Activated CD8-positive, alpha-beta memory T cell treated with anti-CD3 and anti-CD28 coated beads for 24 hours (primary cell): ENCODE measurements around the gene PNMA6E.

Experiments used
- DNase-seq: peaks from one replicate; pipeline ENCODE4 v3.0.0-alpha.2; 2020

The PNMA6E gene

DNA sequence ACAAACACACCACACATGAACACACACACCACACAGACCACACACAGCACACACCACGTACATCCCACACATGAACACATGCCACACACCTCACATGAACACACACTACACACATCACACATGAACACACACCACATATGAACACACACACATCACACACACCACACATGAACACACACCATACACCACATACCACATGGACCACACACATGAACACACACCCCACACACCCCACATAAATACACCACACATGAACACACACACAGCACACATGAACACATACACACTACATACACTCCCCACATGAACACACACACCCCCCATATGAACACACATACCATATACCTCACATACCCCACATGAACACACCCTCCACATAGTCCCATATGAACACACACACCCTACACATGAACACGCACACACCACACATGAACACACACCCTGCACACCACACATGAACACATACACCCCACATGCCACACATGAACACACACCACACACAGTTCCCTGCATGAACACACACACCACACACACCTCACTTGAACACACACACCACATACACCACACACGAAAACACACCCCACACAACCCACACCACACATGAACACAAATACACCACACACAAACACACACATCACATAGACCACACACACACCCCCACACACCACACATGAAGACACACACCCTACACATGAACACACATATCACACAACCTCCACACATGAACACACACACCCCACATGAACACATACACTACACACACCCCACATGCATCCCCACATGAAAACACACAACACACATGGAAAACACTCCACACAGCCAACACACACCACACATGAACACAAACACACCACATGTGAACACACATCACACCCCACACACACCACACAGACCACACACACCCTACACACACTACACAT is 18.3 kb downstream of the PNMA6E start:
- no peak for DNase-seq

DNA sequence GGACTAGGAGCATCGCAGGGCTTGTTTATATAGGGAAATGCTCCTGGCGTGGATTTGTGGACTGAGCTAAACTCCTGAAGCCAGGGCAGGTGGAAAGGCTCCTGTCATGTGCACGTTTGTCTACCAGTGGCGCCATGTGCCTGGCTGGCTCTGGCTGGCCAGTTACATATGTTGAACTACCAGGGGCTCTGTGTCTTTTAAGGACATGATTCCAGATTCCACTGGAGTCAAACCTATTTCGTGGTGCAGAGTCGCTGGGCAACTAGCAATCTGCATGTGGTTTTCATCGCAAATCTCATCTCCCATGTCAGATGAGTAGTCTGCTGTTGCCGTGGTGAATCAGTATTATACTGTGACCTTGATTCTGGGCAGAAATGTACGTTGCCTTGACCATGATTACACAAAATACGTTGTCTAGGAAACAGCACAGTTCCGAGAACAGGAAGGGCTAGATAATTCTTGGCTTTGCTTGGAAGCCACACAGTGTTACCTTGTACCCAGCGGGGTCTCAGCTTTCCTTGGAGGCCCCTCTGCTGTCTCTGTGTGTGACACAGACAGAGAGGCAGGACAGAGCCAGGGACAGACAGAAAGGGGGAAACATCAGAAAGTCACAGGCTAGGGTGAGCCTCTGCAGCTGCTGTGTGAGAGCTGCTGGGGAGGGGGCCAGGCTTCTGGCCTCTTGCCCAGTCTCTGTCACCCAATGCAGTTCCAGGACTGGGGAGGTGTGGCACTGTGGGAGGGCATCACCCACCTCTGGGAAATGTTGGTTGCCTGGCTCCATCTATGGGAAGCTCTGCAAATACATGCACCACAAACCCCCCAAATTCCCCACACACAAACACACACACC is 19.2 kb downstream of the PNMA6E start:
- DNase-seq: no peak

DNA sequence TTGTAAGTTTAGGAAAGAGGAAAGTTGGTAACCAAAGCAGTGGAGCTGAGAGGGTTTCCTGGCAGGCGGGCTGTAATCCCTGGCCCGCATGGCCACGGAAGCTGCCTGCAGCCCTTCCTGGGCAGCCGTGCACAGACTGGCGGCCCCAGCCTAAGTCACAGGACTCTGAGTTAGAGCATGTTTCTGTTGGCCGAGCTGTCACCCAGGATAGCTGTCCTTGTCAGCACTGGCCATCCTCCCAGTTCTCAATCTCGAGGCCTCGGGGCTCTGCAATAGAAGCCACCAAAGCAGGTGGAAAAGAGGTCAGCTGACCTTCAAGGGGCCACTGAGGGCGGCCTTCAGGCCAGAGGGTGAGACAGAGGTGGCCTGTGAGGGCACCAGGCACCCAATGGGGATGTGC is 20.5 kb downstream of the PNMA6E start:
- no peak for DNase-seq

DNA sequence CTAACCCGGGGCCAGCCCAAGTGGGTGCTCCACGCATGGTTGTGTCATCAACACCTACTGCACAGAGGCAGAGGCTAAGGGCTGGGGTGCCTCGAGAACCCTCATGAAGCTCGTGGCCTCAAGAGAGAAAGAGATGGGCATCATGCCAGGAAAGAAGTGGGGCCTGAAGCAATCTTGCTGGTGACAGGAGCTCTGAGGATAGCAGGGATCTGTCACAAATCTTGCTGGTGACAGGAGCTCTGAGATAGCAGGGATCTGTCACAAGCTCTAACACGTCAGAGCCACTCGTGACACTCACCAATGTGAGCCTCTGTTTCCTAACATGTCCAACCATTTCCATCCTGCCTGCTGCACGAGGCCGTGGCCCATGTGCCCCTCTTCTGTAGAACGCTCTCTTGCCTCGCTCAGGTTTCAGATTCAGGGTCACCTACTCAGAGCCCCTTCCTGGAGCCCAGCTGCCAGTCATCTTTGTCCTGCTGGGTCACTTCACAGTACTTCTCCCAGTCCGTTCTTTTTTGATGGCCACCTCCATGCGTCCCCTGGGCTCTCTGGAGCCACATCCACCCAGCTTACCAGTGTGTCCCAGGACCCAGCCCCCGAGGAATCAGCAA is 21.1 kb downstream of the PNMA6E start:
- no peak for DNase-seq

DNA sequence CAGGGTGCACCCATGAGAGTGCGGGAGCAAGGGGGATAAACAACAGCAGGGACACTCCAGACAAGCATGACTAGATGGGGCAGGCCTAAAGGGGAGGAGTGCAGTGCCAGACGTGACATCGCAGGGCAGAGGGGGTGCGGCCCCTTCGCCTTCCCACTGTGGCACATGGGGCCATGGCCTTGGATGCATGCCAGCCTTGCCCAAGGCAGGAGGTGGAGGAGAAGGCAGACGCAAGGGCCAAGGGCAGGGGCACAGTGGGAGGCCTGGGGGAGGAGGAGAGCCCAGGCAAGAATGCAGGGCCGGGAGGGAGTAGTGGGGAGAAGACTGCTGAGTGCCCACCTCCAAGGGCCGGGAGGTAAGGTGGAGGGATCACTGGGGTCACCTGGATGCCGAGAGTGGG is 21.6 kb downstream of the PNMA6E start:
- DNase-seq: no peak

DNA sequence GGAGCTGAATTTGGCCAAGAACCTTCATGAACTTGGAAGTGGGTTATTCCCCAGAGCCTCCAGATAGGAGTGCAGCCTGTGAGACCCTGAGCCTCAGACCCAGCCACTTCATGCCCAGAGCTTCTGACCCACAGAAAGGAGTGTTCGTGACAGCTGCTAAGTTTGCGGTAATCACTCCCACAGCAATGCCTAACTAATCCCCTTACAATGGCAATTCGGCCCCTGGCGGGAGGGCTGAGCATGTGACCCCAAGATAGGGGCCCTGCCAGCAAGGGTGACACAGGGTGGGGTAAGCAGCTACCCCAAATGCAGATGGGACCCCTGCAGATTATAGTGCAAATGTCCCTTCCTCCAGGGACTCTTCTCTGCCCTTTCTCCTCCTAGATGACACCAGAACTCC is 22.5 kb downstream of the PNMA6E start:
- DNase-seq: no peak

DNA sequence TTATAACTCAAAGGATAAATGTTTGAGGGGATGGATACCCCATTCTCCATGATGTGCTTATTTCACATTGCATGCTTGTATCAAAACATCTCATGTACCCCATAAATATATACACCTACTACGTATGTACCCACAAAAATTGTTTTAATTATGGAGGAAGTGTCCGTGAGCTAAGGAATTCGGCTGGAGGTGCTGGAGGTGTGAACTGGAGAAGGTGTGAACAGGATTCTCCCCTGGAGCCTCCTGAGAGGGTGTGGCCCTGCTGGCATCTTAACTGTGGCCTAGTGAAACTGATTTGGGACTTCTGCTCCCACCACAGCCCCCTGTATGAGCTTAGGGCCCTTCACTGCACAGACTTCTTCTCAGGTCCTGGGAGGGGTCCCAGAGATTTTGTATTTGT is 23.4 kb downstream of the PNMA6E start:
- no peak for DNase-seq

DNA sequence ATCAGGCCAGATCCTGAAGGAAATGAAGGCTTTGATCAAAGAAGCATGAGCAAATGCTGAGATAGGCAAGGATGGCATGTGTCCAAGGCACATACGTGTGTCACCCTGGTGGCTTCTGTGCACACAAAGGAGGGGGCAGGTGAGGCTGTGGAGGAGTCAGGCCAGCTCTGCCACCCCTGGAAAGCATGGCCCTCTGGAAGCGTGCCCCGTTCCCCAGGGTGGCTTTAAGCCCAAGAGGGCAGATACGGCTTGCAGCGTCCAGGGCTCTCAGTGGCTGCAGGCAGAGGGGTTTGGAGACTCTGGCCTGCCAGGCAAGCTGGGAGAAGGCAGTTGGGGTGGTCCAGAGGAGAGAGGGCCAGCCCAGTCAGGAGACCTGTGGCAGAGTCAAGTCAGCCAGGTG is 25.6 kb downstream of the PNMA6E start:
- DNase-seq: no peak

DNA sequence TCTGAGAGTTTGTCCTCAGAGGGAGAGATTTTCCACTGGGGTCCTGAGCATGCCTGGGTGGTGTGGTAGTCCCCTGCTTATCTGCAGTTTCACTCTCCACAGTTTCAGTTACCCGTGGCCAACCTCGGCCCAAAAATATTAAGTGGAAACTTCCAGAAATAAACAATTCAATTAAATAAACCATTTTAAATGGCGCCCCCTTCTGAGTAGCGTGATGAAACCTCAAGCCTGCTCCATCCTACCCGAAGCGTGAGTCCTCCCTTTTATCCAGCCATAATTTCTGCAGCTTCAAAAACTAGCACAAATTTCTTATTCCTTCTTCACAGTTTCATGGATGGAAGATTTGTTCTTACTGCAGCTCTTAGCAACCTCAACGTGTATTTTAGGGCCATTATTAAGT is 26.7 kb downstream of the PNMA6E start:
- DNase-seq: no peak

DNA sequence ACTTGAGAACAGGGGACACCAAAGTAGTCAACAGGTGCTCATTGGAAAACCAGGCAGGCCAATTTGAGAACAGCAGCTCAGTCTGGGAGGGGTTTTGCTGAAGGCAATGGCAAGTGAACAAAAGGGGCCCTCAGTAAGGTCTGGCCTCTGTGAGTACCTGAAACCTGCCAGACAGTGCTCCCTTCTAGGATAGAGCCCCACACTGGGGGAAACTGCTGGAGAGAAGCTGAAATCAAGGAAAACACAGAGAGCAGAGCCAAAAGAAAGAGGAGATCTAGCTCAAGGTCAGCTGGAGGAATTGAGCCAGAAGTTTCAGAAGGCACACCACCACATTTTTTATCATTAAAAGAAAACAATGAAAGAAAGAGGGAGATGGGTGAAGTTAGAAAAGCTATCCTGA is 28.2 kb downstream of the PNMA6E start:
- DNase-seq: no peak

DNA sequence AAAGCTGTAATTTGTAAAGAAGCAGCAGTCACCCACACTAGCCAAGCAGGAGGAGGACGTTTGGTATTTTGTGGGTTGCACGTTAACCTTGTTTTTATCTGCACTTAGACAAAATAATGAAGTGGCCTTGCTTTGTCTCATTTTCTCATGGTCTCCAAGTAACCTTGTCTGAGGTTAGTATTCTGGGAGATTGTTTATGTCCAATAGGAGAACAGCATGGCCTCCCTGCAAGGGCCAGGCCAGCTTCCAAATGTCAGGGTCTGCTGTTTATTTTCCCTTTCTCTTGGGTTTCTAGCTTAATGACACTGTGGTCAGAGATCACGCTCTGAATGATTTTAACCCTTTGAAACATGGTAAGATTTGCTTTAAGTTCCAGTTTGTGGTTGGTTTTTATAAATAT is 29.9 kb downstream of the PNMA6E start:
- DNase-seq: no peak

DNA sequence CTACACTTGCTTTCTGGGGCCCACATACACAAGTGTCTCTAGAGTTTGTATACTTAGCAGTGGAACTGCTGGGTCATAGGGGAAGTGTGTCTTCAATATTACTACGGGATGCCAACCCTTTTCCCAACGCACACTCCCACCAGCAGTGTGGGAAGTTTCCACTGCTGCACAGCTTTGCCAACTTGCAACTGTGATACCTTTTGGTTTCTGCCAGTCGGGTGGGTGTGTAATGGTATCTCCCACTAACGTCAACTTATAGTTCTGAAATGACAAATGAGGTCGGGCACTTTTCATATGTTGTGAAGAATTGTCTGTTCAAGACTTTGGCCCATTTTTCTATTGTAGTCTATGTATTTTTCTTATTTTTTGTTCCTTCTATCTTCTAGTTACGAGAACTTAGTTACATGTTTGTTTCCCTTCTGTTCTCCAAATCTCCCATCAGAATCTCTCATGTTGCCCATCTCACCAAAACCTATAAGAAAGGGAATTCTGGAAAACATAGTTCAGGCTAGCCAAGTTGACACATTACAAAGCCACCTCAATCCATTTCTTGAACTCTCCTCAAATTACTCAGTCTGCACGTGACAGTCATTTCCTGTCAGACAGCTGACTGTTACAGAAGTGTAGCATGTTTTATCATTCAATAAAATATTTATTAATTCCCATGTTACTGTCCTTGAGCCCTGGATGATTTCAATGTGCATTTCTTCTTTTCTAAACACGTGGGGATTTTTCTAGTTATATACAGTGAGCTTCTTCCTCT is 30.7 kb downstream of the PNMA6E start:
- no peak for DNase-seq

DNA sequence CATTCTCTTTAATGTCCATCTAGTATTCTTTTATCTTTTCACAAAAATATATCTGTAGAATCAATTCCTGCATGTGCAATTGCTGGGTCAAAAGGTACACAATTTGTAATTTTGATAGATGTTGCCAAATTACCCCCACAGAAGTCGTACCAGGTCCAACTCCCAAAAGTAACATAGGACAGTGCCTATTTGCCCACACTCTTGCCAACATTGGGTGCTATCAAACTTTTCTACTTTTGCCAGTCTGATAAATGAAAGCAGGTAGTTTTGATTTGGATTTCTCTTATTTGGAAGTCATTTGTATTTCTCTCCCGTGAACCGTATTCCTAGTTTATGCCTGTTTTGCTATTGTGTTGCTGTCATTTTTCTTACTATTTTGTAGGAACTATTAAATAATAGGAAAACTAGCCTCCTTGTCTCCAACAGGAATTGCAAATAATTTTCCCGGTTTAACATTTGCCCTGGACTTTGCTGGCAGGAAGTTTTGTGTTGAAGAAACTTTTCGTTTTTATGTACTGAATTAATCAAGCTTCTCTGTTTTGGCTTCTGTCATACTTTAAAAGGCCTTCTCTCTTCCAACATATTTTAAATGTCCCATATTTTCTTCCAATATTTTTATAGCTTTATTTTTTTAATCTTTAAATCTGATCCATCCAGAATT is 34.1 kb downstream of the PNMA6E start:
- DNase-seq: no peak

DNA sequence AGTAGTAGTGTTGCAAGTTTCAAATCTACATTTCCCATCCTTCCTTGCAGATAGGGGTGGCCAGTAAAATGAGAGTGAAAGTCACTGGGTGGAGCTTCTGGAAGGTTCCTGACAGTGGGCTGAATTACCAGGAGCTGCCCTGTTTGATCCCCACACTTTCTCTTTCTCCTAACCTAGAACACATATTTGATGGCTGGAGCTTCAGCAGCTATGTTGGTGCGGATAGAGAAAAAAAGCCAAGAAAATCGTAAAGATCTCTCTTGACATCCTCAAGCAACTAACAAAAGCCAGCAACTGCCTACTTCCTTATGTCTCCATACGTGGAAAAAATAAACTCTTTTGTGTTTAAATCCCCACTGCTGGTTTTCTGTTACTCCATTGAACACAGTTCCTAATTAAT is 35.0 kb downstream of the PNMA6E start:
- DNase-seq: no peak

DNA sequence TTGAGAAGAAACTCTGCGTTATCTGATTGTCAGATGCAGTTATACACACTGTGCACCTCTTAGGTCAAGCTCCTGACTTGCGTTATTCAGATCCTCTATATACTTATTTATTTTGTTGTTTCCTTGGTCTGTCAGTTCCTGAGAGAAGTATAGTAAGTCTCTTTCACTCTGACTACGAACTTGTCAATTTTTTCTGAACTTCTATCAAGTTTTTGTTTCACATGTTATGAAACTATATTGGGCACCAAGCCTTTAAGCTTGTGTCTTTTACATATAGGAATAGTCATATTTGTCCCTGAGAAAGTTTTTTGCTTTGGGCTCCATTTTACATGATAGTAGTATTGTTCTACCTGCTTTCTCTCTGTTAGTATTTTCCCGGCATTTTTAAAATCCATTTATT is 35.5 kb downstream of the PNMA6E start:
- no peak for DNase-seq

DNA sequence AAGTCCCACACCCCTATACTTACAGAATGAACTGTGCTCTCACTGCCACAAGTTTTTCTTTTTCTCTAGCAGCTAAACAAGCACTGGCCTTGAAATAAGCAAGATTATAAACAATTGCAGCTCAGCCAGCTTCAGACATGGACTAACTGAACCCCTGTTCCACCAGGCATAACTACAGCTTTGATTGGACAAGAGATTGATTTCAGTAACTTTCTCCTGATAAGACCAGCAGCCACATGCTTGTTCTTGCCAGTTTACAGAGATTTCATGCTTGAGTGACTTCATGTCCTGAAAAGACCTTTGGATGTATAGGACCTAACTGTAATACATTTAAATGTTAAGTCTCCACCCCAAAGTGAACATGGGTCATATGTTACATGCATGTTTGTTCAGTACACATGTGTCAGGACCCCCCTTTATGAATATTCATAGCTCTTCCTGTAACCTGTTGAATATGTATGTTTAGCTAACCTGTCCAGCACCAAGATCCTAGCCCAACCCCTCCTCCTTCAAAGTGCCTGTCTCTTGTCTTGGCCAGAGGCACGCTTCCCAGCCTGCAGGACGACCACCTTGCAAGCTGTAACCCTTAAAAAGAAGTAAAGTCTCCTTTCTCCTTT is 39.3 kb downstream of the PNMA6E start:
- DNase-seq: no peak

DNA sequence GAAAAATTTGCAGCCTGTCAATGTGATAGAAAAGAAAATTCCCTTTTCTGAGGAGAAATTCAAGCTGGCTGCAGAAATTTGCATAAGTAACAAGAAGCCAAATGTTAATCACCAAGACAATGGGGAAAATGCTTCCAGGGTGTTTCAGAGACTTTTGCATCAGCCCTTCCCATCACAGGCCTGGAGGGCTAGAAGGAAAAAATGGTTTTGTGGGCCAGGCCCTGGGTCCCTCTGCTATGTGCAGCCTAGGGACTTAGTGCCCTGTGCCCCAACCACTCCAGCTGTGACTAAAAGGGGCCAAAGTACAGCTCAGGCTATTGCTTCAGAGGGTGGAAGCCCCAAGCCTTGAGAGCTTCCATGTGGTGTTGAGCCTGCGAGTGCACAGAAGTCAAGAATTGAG is 43.3 kb downstream of the PNMA6E start:
- no peak for DNase-seq

DNA sequence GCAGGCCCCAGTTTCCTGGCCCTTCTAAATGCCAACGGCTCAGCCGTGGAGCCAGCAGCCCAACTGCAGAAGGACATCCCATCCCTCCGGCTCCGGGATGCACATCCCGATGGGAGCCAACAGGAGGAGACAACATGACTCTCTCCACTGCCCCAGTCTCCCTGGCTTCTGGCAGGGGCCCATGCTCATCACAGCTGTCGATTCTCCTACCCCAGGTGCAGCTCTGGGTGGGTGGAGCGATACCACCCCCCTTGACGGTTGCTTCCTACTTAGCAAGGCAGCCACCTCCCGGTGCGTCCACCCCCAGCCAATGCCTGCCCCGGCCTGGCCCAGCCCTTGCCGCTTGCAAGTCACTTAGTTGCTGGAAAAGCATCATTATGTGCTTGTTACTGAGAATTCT is 47.7 kb downstream of the PNMA6E start:
- DNase-seq: no peak

DNA sequence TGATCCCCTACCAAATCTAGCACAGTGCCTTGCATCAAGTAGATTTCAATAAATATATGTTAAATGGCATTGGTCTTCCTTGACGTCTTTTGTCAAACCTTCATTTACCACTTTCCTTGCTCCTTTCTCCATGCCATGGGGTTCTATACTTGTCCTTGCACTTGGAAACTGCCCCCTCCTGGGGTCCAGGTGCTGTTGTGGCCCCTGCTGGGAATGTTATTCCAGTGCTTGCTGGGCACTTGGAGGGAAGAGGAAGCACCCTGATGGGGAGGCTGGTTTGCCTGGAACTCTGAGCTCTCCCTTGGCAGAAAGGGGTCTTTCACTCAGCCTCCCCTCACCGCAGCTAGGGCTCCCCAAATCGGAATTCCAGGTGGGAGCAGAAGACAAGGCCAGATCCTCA is 48.3 kb downstream of the PNMA6E start:
- no peak for DNase-seq

DNA sequence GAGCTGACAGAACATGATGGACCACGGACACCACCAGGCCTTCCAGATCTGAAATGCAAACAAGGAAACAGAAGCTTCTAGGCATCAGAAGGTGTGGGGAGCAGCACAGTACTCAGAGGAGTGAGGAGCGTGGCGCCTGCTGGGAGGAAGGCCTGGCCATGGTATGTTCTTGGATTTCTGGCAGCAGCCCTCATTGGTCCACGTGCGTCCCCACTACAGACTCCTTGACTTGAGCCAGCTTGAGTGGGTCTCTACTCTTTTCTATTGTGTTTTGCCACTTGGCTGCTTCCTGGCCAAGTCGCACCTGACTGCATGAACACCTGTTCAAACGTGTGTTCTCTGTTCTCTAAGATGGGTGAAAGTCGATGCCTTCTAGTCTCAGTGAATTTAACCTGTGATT is 49.2 kb downstream of the PNMA6E start:
- no peak for DNase-seq

DNA sequence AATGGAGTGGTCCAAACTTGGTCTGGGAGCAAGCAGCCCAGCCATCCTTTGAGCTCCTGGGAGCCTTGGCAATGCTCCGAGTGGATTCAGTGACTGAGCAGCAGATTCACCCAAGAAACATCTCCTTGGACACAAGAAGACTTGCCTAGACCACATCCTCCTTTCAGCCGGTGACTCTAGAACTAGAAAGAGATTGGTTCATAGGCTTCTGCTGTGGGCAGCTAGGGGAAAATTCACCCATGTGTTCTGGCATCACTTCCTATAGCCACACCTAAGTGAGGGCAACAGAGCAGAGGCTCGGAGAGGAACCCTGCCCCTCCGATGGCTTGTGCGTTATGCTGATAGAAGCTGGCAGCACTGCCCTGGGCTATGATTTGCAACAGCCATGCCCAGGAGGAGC is 51.2 kb downstream of the PNMA6E start:
- DNase-seq: no peak

DNA sequence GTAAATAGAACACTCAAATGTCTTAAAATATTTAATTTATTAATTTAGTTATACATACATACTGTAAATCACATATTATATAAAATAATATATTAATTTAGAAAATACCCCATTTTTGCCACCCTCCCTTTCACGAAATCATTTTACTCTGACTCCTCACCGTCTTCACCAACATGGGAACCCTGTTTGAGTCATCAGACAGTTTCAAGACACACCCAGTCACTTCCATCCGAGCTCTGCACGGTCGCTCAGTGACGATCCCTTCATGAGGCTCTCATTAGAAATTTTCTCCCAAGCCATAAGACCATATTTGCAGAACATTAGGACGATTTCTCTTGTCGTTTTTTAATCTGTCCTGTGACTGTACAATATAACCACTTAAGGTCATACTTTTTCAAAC is 52.7 kb downstream of the PNMA6E start:
- DNase-seq: no peak
